Esophagus muscularis mucosa (tissue), 4 donors: Measurements from ENCODE around the gene TCF21. TPM values are rescaled to one million over a fixed set of nuclear protein-coding genes. Genes with fewer than 3 reads are reported as not detected.

ENCODE experiments used
- DNase-seq: peaks from one replicate; pipeline ENCODE4 v3.0.0-alpha.2; 2017; ENCODE audit errors: extremely low spot score
- H3K27ac ChIP-seq, 4 donors: fragments of 200-600 bp; sonication (generic); replicated peaks in 1 of 4; 1 replicate in 3 of 4; 2 replicates in 1 of 4; pipeline ENCODE4 v1.5.1; 2016 to 2019; ENCODE audit warnings: mild to moderate bottlenecking in 1 of 4
- H3K27me3 ChIP-seq, 4 donors: fragments of 200-600 bp; sonication (generic); one replicate each; pipeline versions ENCODE4 v1.5.1 to v1.6.0; 2016 to 2019
- H3K36me3 ChIP-seq, 4 donors: fragments of 200-600 bp; sonication (generic); one replicate each; pipeline ENCODE4 v1.5.1; 2016 to 2019
- H3K4me1 ChIP-seq, 4 donors: fragments of 200-600 bp; sonication (generic); one replicate each; pipeline ENCODE4 v1.5.1; 2016 to 2019
- H3K4me3 ChIP-seq, 4 donors: fragments of 200-600 bp; sonication (generic); 1 replicate in 2 of 4; 2 replicates in 2 of 4; pipeline ENCODE4 v1.5.1; 2016 to 2019; ENCODE audit warnings: mild to moderate bottlenecking in 4 of 4, moderate library complexity in 1 of 4
- H3K9me3 ChIP-seq, 4 donors: fragments of 200-600 bp; sonication (generic); 1 replicate in 3 of 4; 2 replicates in 1 of 4; pipeline ENCODE4 v1.5.1; 2016 to 2019
- EP300 ChIP-seq: sonication (generic); formaldehyde crosslinking; IDR thresholded peaks from one replicate; pipeline ENCODE4 v1.6.1; 2017; ENCODE audit warnings: antibody characterized with exemption
- POLR2A ChIP-seq: fragments of 450-650 bp; IDR thresholded peaks from one replicate; pipeline ENCODE4 v1.6.1; 2017; ENCODE audit warnings: antibody characterized with exemption, moderate library complexity, mild to moderate bottlenecking, low read depth
- POLR2AphosphoS5 ChIP-seq, 2 donors: sonication (generic); formaldehyde crosslinking; IDR thresholded peaks; one replicate each; pipeline ENCODE4 v1.6.1; 2017; ENCODE audit warnings: antibody characterized with exemption in 2 of 2
- WGBS: methylation state at CpG from one replicate; pipeline ENCODE4 v1.1.5; 2018; 5-methylcytosine and 5-hydroxymethylcytosine counted together
- intact Hi-C: fragments of 100-400 bp; cut with DNase I; formaldehyde crosslinking; loops from one replicate; pipeline ENCODE4 v1.15.1; 2023
- total RNA-seq, 4 donors: library from RNA; depleted of rRNA; stranded (reverse); fragments of >200 nt; gene quantifications; one replicate each; pipeline versions ENCODE4 v1.1.0 to v1.2.1, GENCODE V29; 2016
- TF ChIP-seq, protein P1 (sequence below), 3 experiments: fragments of 200-600 bp in 2 of 3; fragments of 450-650 bp in 1 of 3; sonication (generic) in 2 of 3; IDR thresholded peaks; one replicate each; pipeline ENCODE4 v1.5.1; 2017 to 2019; ENCODE audit warnings: antibody characterized with exemption in 3 of 3, mild to moderate bottlenecking in 2 of 3, moderate library complexity in 1 of 3

TCF21 gene
- total RNA-seq, 4 donors from 2014 or later, result 22.2 to 44.5 (median 30.8) TPM

DNA sequence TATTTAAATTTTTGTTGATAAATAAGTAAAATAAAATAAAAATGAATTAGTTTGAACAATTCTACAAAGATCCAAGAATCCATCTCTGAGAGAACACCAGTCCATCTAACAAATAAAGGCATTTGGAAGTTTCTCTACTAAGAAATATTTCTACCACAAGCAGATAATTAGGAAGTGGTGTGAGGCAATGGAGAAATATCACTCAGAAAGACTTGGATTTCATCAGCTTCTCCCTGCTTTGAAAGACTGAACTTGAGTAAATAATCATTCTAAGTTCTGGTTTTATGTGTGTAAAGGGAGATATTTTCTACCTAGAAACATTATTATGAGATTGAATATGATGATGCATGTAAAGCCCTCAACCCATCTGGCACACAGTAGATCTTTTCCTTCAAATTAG lies 17.8 kb upstream of the TCF21 start:
- H3K9me3 ChIP-seq, result no peaks in the 10 kb centered on the region
- intact Hi-C loops, result no loop called here
- no peak overlapping the region for H3K27ac ChIP-seq
- no peak for TF ChIP-seq EP300
- TF ChIP-seq POLR2A, result no peak
- TF ChIP-seq, protein P1, sequence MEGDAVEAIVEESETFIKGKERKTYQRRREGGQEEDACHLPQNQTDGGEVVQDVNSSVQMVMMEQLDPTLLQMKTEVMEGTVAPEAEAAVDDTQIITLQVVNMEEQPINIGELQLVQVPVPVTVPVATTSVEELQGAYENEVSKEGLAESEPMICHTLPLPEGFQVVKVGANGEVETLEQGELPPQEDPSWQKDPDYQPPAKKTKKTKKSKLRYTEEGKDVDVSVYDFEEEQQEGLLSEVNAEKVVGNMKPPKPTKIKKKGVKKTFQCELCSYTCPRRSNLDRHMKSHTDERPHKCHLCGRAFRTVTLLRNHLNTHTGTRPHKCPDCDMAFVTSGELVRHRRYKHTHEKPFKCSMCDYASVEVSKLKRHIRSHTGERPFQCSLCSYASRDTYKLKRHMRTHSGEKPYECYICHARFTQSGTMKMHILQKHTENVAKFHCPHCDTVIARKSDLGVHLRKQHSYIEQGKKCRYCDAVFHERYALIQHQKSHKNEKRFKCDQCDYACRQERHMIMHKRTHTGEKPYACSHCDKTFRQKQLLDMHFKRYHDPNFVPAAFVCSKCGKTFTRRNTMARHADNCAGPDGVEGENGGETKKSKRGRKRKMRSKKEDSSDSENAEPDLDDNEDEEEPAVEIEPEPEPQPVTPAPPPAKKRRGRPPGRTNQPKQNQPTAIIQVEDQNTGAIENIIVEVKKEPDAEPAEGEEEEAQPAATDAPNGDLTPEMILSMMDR (IDR thresholded peaks at IDR 0.05), result no peak
- TF ChIP-seq POLR2AphosphoS5 (IDR thresholded peaks at IDR 0.05), result no peak
- no peak for DNase-seq
- H3K4me3 ChIP-seq, result no peak overlapping the region
- H3K27me3 ChIP-seq, result no peaks in the 10 kb centered on the region
- H3K4me1 ChIP-seq, result no peaks in the 10 kb centered on the region
- no peaks in the 10 kb centered on the region for H3K36me3 ChIP-seq

DNA sequence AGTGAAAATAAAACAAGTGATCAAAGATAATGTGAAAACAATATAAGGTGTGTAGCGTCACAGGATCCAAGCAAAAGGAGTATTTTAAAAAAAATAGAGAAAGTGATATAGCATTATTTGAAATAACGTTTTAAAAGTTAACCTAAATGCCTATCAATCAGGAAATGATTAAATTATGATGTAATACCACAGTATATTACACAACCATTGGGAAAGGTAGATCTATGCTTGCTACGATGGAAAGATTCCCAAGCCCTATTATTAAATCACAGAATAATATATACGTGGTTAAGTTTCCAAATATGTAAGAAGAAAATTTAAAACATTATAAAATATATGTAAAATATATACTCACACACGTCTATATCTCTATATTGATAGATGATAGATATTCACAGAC lies 15.4 kb upstream of the TCF21 start:
- 80% methylated on average over 5 of the region's 5 CpGs for WGBS
- no peak for TF ChIP-seq POLR2AphosphoS5 (IDR thresholded peaks at IDR 0.05)
- intact Hi-C loops, result no loop called here

DNA sequence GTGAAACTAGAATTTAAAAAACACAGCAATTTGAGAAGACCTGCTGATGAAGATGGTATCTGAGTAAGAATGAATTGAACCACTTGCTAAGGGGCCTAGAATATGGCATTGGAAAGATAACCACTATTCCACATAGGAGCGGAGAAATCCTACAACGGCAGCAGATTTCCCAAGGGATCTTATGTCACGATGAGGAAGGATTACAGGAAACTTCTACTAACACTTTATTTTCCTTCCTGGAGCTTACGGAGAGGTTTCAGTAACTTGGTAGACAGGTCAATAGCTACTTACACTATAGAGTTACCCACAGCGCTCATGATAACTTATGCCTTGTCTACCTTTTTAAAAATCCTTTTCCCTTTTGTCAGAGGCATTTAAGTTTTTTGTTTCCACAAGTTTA lies 11.8 kb upstream of the TCF21 start:
- Histone ChIP-seq H3K36me3 (no peaks in the 10 kb centered on the region), H3K4me1 (no peaks in the 10 kb centered on the region), H3K27me3 (no peaks in the 10 kb centered on the region), H3K27ac (no peak overlapping the region), H3K4me3 (peak overlapping the region in 1 of 4 donors; percentile 23), H3K9me3 (no peaks in the 10 kb centered on the region)
- intact Hi-C loops, result no loop called here
- no peak for TF ChIP-seq EP300
- TF ChIP-seq, protein P1 (IDR thresholded peaks at IDR 0.05), result no peak
- TF ChIP-seq POLR2A, result no peak
- TF ChIP-seq POLR2AphosphoS5 (IDR thresholded peaks at IDR 0.05), result no peak
- 64% methylated on average over 5 of the region's 5 CpGs for WGBS
- no peak for DNase-seq

More for the DNA sequence above, 15.4 kb upstream of the TCF21 start:
- H3K4me1 ChIP-seq, result no peaks in the 10 kb centered on the region
- no peak for DNase-seq
- no peak overlapping the region for H3K4me3 ChIP-seq
- H3K9me3 ChIP-seq, result no peaks in the 10 kb centered on the region
- no peaks in the 10 kb centered on the region for H3K36me3 ChIP-seq
- no peaks in the 10 kb centered on the region for H3K27me3 ChIP-seq
- no peak overlapping the region for H3K27ac ChIP-seq

DNA sequence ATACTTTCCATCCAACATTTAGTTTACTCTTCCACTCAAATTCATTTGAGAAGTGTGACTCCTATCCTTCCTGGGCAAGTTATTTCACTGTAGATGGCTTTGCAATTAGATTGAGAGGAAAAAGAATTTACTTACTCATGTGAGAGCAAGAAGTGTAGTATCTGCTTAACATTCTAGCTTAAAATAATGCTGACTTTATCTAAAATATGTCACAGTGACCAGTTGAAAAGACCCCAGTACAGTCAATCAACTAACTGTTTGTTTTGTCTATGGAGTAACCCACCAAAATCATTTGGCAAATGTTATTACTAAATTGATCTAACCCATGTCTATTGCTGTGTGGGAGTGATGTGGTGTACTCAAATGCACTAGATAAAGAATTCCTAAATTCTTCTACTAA lies 8.9 kb upstream of the TCF21 start:
- no peaks in the 10 kb centered on the region for H3K9me3 ChIP-seq
- H3K4me3 ChIP-seq, result no peak overlapping the region
- H3K27ac ChIP-seq, result no peak overlapping the region
- intact Hi-C loops, result loop anchor here (10.0 kb wide), 1 partner anchor 105 kb away; no protein-coding TSS in a partner anchor
- H3K36me3 ChIP-seq, result no peaks in the 10 kb centered on the region
- no peak for TF ChIP-seq POLR2A
- no peak for TF ChIP-seq POLR2AphosphoS5 (IDR thresholded peaks at IDR 0.05)
- TF ChIP-seq, protein P1 (IDR thresholded peaks at IDR 0.05), result no peak
- TF ChIP-seq EP300, result no peak
- H3K4me1 ChIP-seq, result no peaks in the 10 kb centered on the region
- no peaks in the 10 kb centered on the region for H3K27me3 ChIP-seq
- DNase-seq, result no peak

DNA sequence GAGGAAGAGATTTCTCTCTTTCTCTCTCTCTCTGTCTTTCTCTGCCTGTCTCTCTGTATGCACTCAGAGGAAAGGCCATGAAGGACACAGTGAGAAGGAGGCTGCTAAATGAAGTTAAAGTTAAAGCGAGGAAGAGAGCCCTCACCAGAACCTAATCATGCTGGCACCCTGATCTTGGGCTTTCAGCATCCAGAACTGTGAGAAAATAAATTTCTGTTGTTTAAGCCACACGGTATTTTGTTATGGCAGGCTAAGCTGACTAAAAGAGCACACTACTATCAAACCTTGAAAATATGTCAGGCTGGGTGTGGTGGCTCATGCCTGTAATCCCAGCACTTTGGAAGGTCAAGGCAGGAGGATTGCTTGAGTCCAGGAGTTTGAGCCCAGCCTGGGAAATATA lies 8.0 kb upstream of the TCF21 start:
- TF ChIP-seq POLR2A (no peak), EP300 (no peak), POLR2AphosphoS5 (IDR thresholded peaks at IDR 0.05) (no peak)
- TF ChIP-seq, protein P1 (IDR thresholded peaks at IDR 0.05), result no peak
- Histone ChIP-seq H3K27me3 (no peaks in the 10 kb centered on the region), H3K4me3 (no peak overlapping the region), H3K9me3 (no peaks in the 10 kb centered on the region), H3K36me3 (no peaks in the 10 kb centered on the region), H3K27ac (no peak overlapping the region), H3K4me1 (peaks cover 0 to 4% (median 3%) of the 10 kb centered on the region in 4 donors)
- WGBS, result 81% methylated on average over 2 of the region's 2 CpGs
- no peak for DNase-seq
- intact Hi-C loops, result loop anchor here (10.0 kb wide), 1 partner anchor 106 kb away; no protein-coding TSS in a partner anchor
